Activated CD4-positive, alpha-beta T cell treated with anti-CD3 and anti-CD28 coated beads for 1 hour (primary cell): ENCODE data around the gene PTRH2.

Experiments
- DNase-seq: peaks from one replicate; pipeline ENCODE4 v3.0.0-alpha.2; 2020

PTRH2 gene

DNA sequence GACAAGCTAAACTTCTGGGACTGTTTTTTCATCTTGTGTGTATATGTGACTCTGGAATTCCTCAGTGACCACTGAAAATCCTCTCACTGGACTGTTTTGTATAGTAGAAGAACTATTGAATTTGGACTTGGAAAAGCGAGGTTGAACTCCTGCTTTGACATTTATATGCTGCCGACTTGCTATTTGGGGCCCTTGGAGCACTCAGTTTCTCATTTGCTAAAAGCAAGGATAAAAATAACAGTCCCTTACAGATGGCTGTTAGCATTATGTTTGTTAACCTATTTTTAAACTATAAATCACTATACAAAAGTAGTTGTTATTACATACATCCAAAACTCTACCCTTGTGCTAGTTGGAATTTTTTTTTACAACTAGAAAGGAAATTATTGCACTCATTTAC lies 9.2 kb upstream of the PTRH2 start:
- DNase-seq, result no peak

DNA sequence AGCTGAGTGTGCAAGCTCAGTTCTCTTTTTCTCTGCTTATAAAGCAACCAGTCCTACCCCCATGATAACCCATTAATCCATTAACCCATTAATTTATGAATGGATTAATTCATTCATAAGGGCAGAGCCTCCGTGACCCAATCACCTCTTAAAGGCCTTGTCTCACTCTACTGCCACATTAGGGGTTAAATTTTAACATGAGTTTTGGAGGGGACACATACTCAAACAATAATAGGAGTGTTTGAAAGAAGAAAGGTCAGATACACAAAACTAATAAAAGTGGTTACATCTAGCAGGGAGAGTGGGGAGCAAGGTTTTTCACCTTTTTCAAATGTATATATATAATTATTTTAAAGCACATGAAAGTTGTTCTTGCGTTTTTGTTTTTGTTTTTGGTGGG lies 7.0 kb upstream of the PTRH2 start:
- no peak for DNase-seq

DNA sequence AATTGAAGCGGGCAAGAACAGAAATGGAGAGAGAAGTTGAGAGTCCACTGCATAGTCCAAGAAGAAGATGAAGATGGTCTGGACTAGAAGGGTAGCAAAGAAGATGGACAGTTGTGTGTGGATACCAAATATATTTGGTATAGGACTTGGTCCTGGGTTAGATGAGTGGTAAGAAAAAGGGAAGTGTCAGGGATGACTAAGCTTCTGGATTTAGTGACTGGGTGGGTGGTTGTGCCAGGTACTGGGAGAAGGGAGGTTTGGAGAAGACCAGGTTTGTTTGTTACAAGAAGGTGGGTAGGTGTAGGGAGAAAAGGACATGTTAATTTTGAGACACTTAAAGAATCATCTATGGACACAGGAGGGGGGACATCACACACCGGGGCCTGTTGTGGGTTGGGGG lies 5.6 kb upstream of the PTRH2 start:
- no peak for DNase-seq

DNA sequence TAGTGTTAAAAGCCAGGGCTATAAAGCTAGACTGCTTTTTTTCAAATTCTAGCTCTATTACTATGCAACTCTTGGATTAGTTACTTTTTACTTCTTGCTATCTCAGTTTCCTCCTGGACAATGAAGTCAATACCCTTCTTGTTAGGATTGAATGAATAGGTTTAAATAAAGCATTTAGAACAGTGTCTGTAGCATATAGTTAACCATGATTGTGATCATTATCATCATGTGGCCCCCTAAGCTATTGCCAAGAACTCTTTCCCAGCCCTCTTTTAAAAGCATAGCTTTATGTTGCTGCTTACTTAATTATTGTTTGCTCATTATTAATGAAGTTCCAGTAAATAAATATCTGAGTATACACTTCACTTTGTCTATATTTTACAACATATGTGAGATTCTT lies 4.7 kb upstream of the PTRH2 start:
- no peak for DNase-seq

DNA sequence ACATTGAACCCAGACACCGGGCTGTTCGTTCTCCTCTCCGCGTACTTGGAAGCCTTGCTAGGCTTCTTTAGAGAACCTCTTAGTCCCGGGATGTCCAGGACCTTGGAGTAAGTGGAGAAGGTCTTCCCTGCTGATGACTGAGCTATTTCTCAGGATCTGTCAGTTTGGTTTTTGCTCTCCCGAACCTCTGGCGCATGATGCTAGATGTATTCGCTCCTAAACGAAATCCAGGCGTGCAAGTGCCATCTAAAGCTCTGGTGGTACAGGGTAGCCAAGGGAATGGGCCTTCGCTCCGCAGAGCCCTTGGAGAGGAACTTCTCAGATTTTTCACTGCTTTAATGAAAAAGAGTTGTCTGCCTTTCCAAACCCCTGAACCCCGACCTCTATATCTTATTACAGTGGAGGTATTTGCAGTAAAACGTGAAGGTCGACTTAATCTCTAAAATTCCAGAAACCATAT lies 771 bp upstream of the PTRH2 start:
- no peak for DNase-seq

DNA sequence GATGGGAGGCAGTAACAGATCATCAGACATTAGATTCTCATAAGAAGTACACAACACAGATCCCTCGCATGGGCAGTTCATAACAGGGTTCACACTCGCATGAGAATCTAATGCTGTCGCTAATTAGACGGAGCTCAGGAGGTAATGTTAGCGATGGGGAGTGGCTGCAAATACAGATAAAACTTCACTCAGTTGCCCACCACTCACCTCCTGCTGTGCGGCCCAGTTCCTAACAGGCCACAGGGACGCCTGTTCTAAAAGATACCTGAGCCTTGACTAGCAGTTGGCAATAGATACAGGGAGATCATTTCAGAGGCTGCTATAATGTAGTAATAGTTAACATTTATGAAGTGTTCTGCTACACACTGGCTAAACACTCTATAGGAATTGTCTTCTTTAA lies 4.9 kb downstream of the PTRH2 start:
- DNase-seq, result no peak

DNA sequence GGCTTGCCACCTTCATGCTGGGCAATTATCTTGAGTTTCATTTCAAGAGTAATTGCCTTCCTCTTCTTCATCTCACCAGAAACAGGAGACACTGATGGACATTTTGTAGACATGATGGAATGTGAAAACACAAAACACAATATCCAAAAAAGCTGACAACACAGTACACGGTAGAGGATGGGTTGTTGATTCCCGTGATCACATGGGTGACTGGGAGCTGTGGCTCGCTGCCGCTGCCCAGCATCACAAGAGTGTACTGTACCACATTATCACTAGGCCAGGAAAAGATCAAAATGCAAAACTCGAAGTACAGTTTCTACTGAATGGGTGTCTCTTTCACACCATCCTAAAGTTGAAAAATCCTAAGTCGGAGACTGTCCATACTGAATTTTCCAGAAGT lies 7.4 kb downstream of the PTRH2 start:
- no peak for DNase-seq

DNA sequence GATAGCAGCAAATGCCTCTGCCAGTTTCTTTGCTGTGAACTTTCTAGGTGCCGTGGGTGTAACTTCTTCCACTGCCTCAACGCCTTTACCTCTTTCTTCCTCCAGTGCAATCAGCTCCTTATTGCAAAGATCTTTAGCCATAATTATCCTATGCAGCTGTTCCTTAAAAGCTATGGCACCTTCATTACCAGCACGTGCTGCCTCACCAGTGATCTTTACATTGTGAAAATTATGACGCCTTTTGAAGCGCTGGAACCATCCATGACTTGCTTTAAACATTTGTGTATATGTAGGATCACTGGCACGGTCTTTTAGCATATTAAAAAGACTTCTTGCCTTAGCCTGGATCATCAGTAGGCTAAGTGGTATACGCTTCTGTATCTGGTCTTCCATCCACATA lies 8.0 kb downstream of the PTRH2 start:
- no peak for DNase-seq

DNA sequence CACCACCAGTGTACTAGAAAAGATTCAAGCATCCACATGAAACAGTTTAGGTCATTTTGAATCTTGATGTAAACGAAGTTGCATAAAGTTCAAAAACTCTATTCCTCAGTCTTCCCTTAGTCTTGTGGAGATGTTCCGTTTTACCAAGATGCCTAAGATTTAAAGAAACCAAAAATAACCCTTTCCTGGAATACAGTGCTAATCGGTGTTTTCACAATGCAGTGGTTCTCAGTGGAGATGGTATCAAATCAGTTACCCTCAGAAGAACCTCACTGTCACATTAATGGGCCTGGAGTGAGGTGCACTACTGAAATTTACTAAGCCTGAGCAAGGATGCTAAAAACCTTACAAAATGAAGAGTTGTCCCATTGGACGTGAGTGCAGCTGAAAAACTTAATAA lies 9.1 kb downstream of the PTRH2 start:
- DNase-seq, result no peak

DNA sequence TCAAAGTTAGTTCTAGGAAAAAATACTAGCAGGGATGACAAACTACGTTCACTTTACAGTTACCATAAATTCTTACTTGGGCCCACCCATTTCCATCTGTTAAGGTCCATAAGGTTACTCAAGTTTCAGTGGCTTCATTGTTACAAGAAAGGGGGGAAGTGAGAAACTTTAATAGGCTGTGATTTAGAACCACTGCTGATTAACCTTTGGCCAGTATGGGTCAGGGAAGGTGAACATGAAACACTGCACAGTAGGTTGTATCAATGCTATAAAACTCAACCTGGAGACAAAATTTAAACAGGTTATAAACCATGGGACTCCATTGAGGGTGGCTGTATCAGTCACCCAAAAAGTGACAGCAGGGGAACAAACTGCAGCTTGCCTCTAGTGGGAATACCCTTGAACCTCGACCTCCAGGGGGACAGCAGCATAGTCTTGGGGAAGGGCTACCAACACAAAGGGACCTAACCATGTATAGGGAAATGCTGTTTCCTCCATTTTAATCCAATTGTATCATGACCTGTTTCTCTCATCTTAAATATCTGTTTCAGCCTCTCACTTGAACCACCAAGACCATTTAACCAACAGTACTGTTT lies 10.4 kb downstream of the PTRH2 start:
- DNase-seq, result no peak

DNA sequence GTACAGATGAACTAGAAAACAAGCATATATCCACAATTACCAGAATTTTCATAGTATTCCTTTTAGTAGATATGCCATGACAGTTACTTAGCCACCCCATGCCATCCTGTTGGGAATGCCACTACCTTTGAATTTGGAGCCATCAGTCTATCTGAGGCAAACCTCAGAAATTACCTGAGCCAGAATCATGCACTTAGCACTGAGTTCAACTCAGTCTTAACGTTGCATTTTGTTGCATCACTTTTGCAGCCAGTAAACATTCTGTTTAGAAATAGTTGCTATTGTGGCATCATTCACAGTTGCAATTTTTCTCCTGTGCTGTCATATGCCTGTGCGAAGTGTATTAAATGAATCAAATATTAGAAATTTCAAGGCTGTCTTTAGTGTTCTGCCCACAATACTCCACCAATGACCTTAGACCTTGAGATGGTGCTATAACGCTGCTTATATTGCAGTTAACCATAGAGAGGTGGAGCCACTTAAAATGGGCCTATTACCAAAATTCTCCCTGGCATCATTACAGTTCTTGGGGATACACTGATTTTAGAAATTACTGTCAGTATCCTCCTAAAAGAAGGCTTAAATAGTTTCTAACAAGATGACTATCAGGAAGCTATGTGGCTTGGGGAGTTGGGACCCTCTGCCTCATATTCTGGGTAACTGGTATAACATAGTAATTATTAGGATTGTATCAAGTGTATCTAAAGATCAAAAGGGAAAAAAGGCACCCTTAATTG lies 11.1 kb downstream of the PTRH2 start:
- DNase-seq, result no peak

DNA sequence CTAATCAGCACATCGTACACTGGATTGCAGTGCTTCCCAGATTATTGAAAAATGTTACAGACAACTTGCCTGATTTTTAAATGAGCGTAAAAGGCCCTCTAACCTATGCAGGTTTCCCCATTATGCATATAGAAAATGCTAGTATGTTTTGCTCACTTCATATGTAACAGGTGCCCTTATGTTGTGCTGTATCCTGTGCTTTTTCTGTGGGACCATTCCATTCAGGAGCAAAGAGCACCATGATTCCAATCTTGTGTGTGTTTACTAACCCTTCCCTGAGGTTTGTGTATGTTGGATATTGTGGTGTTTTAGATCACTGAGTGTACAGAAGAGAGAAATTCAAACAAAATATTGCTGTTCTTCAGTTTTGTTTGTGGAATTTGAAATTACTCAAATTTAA lies 12.9 kb downstream of the PTRH2 start:
- DNase-seq, result no peak

DNA sequence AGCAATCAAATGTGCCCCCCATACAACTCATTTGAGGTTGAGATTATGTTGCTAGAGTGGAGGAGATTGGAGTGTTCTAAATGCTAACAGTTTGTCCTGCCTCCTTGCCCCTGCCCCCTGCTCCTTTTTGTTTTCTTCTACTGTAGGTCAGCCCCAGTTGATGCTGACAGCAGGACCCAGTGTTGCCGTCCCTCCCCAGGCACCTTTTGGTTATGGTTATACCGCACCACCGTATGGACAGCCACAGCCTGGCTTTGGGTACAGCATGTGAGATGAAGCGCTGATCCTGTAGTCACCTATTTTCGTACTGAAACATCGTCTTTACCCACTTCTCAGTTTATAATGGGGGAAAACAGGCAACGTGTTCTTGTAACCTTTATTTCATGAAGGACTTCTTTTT lies 13.6 kb downstream of the PTRH2 start:
- no peak for DNase-seq

DNA sequence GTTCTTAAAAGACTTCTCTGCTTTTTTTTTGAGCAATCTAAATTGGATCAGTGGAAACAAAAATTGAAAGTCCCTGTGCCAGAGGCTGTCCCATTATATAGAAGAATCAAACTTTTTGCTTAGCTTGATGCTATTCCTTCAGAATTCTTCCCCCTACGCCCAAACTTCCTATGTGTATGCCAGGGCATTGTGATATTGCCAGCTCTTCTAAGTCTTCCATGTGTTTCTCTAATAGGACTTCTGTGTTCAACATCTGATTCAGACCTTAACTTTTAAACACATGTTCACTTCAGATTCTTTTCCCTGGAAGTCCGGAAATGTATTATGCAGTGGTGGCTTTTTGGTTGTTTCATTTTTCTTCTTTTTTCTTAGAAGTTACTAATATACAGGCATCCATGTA lies 18.7 kb downstream of the PTRH2 start:
- no peak for DNase-seq

DNA sequence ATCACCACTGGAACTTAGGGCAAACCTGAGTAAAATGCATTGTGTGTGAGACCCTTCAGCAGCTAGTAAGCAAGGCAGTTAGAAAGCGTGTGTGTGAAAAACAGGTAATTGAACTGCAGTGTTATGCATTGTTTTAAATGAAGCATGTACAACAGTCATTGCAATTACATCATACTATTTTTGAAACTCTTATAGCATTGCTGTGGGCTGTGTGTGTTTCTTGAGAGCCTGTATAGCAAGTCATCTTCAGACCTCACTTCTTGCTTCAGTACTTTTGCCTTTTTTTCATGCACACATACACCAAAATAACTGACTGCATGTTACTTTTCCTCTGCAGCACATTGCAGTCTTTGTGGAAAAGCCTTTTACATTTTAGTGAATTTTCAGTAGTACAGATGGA lies 19.2 kb downstream of the PTRH2 start:
- no peak for DNase-seq

DNA sequence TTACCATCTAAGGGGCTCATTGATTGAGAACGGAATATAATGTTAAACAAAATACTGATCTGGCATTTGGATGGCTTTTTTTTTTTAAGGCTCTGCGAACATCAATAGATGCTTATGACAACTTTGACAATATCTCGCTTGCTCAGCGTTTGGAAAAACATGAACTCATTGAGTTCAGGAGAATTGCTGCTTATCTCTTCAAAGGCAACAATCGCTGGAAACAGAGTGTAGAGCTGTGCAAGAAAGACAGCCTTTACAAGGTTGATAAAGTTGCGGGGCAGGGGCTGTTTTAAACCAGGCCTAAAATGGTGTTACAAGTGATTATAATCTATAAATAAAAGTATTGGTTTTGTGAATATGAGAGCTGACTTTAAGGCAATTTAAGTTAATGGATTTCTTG lies 22.3 kb downstream of the PTRH2 start:
- no peak for DNase-seq

DNA sequence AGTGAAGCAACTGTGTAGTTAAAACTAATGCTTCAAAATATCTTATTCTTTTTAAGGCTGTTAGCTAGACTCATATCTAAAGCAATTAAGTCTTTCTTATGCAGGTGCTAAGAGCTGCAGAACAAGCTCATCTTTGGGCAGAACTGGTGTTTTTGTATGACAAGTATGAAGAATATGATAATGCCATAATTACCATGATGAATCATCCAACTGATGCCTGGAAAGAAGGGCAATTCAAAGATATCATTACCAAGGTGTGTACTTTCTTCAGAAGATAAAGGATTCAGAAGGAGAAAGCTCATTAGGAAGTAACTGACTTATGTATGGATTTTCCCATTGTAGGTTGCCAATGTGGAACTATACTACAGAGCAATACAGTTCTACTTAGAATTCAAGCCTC lies 23.9 kb downstream of the PTRH2 start:
- no peak for DNase-seq

DNA sequence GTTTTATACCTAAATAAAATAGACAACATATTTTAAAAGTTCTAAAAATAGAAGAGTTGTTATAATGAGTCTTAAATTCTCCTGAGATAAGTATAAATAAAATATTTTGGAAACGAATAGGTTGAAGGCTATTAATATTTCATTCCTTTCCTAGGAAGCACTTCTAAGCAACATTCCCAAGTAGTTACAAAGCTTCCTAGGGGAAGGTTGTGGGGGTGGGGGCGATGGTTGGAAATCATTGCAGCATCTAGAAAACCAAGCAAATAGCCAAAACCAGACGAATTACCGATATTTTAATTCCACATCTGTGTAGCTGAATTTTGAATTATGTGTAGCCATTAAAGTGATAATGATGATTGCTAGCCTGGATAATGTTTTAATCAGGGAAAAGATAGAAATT lies 26.9 kb downstream of the PTRH2 start:
- DNase-seq, result no peak

DNA sequence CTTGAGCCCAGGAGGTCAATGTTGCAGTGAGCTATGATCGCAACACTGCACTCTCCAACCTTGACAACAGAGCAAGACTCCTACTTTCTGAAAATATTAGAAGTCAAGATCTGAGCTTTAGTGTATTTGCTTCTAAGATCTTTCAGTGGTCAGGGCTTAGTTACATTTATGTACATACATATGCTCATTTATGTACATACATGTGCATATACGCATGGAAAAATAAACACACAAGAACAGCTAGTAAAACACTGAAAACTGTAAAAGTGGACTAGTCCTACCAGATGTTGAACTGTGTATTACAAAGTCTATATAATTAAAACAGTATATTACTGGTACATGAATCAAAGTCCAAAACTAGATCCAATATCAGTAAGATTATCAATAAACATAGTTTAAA lies 28.3 kb downstream of the PTRH2 start:
- no peak for DNase-seq

DNA sequence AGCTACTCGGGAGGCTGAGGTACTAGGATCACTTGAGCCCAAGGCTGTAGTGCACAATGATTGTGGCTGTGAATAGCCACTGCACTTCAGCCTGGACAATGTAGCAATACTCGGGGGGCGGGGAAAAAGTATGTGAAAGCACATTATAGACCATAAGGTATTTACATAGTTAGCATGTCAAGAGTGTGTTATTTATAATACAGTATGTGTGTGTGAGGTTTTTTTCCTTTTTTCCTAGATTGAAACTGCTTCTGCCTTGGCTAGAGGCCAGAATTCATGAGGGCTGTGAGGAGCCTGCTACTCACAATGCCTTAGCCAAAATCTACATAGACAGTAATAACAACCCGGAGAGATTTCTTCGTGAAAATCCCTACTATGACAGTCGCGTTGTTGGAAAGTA lies 30.5 kb downstream of the PTRH2 start:
- DNase-seq, result no peak

DNA sequence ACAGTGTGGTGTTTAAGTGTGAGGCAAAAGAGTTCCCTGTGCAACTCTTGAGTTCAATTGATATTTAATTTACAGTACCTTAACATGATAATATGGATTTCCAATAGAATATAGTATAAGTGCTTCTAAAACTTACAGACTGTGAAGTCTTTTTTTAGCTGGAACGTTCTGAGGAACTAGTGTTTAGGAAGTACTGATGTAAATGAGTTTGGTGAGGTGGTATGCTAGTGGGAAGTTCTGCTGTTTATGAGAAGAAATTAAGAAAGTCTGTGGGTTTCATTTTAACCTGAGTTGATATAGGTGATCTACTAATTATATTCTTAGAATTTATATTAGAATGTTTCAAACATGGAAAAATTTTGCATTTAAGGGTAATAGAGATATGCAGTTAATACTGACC lies 32.0 kb downstream of the PTRH2 start:
- DNase-seq, result no peak

DNA sequence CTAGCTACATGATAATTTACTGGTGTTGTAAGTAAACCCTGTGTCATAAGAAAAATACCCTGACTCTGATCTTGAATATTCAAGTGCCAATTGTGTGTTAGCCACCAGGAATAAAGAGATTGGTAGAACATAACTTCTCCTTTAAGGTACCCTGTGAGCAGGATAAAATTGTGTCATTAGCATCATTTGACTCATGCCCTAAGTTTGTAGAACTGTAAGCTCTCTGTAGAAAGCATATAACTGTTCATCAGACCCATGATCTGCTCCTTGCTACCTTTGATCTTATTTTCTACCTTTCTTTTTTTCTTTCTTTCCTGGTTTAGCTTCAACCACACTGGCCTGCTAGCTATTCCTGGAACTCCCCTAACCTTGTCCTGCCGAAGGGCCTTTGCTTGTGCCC lies 35.8 kb downstream of the PTRH2 start:
- no peak for DNase-seq

DNA sequence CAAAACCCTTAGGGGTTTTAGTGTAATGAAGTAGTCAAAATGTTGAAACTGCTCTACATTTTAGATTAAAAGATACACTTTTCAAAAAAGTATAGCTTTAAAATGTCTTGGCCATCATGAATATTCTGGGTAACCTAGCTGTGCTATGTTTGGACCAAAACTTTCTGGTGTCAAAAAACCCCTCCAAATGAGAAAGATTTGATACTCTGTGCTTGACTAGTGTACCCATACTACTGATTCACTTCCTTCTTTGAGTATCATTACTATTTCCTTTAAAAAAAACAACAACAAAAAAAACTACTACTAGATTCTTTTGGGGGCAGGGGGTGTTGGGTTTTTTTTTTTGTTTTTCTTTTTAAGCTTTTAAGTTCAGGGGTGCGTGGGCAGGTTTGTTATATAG lies 37.3 kb downstream of the PTRH2 start:
- no peak for DNase-seq

DNA sequence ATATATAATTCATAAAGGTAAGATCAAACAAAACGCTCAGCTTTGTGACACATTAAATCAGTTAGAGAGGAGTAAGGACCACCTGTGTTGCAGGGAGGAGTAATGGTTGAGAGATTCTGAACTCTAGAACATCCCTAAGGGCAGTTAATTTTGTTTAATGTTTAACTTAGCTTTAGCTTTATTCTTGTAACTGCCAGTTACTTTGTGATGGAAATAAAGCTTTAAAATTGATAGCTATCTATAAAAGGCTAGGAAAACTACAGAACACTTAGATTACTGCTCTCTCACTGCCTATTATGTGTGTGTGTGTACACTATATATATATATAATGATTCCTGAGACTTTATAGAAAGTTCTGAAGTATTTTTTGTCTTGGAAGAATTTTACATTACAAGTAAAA lies 37.8 kb downstream of the PTRH2 start:
- no peak for DNase-seq

DNA sequence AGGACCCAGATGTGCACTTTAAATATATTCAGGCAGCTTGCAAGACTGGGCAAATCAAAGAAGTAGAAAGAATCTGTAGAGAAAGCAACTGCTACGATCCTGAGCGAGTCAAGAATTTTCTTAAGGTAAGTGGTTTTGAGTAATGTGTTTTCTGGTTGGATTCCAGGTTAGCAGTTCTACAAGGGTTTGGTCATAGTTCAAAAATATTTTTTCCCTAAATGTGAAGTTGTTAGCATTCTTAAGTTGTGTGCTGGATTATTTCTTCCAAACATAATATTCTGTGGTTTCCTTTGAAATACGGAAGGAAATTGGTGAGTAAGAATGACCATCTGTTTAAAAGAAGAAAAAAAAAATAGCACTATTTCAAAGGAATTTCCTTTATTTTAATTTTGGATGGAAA lies 38.4 kb downstream of the PTRH2 start:
- DNase-seq, result no peak
